ENCODE results near the gene PRELID1.

GRCh38 chr5:177332031-177332895 lies 28.7 kb downstream of the PRELID1 start:
- TF ChIP-seq ZNF274 (IDR thresholded peaks at IDR 0.05; ENCODE audit: low read depth, low read length): no peak
- no peak for TF ChIP-seq YY1 (IDR thresholded peaks at IDR 0.05; ENCODE audit: insufficient read depth, insufficient read length)

Measured in NT2/D1 (cell line).